CD4-positive, alpha-beta T cell (primary cell): ENCODE results near the gene BICD1. TPM values are rescaled to one million over a fixed set of nuclear protein-coding genes. Genes with fewer than 3 reads are reported as not detected.

Experiments used
- ATAC-seq: fragments of 200-7000 bp; cut with Tn5 transposase; one replicate; pipeline ENCODE4 v1.10.0; 2022; ENCODE audit warnings: mild to moderate bottlenecking; ENCODE audit not compliant: poor library complexity
- CTCF ChIA-PET: fragments of 350-600 bp; sonication (Branson Sonifier 250); formaldehyde crosslinking; loops from one replicate; lab custom pipeline; 2021; ENCODE audit warnings: antibody characterized with exemption, inconsistent platforms; lab: Charles Lee
- POLR2A ChIA-PET: fragments of 350-600 bp; sonication (Branson Sonifier 250); formaldehyde crosslinking; loops from one replicate; lab custom pipeline; 2021; ENCODE audit warnings: antibody characterized with exemption, inconsistent platforms; lab: Charles Lee
- DNase-seq, 14 experiments: peaks; one replicate each; pipeline ENCODE4 v3.0.0-alpha.2; 2013 to 2020; ENCODE audit warnings: mixed read lengths in 2 of 14
- H3K27ac ChIP-seq, 2 donors: one replicate each; pipeline versions ENCODE4 v1.5.1 to v1.7.0; 2013; ENCODE audit warnings: low read length in 2 of 2, low read depth in 1 of 2, mild to moderate bottlenecking in 1 of 2
- H3K27me3 ChIP-seq, 2 experiments: 1 replicate in 1 of 2; 2 replicates in 1 of 2; pipeline versions ENCODE4 v1.6.1 to v1.7.0; 2013; ENCODE audit warnings: low read length in 2 of 2, control low read depth in 1 of 2, mild to moderate bottlenecking in 1 of 2, moderate library complexity in 1 of 2; ENCODE audit not compliant: insufficient read depth in 2 of 2, control insufficient read depth in 1 of 2
- H3K36me3 ChIP-seq: one replicate; pipeline ENCODE4 v1.6.1; 2013; ENCODE audit warnings: low read length, control low read depth; ENCODE audit not compliant: insufficient read depth
- H3K4me1 ChIP-seq: one replicate; pipeline ENCODE4 v1.6.1; 2013; ENCODE audit warnings: low read length, control low read depth; ENCODE audit not compliant: insufficient read depth
- H3K4me3 ChIP-seq: one replicate; pipeline ENCODE4 v1.5.1; 2013; ENCODE audit warnings: mild to moderate bottlenecking, low read length, moderate library complexity
- H3K9me3 ChIP-seq, 2 experiments: 1 replicate in 1 of 2; 2 replicates in 1 of 2; pipeline versions ENCODE4 v1.6.1 to v1.7.0; 2013; ENCODE audit warnings: low read length in 2 of 2, mild to moderate bottlenecking in 2 of 2, control low read depth in 1 of 2, moderate library complexity in 1 of 2; ENCODE audit not compliant: control insufficient read depth in 1 of 2, insufficient read depth in 1 of 2
- H3K27ac Mint-ChIP-seq: one replicate; pipeline ENCODE4 v1.8.0; 2020; ENCODE audit warnings: mixed read lengths
- H3K27me3 Mint-ChIP-seq: one replicate; pipeline ENCODE4 v1.8.0; 2021; ENCODE audit warnings: mixed read lengths
- H3K36me3 Mint-ChIP-seq: one replicate; pipeline ENCODE4 v1.8.0; 2021; ENCODE audit warnings: low read depth, mixed read lengths
- H3K4me1 Mint-ChIP-seq: one replicate; pipeline ENCODE4 v1.8.0; 2021; ENCODE audit warnings: low read depth, mixed read lengths
- H3K4me3 Mint-ChIP-seq: one replicate; pipeline ENCODE4 v1.8.0; 2020; ENCODE audit warnings: mild to moderate bottlenecking, mixed read lengths
- H3K9me3 Mint-ChIP-seq: one replicate; pipeline ENCODE4 v1.8.0; 2020; ENCODE audit warnings: mixed read lengths
- intact Hi-C, 2 experiments: fragments of 100-400 bp; cut with DNase I in 1 of 2; cut with micrococcal nuclease in 1 of 2; formaldehyde crosslinking; loops; one replicate each; pipeline versions ENCODE4 v1.15.1 to v1.9.0; 2023 to 2025; cut with DNase I, micrococcal nuclease
- total RNA-seq, 174 experiments: library from RNA in 2 of 174; stranded (reverse) in 2 of 174; gene quantifications; one replicate each; pipeline ENCODE4 v1.2.3 and lab custom pipeline; 2021 to 2026
- TF ChIP-seq, protein P1 (sequence below): fragments of 200-600 bp; IDR thresholded peaks from one replicate; pipeline ENCODE4 v1.8.0; 2022; ENCODE audit warnings: antibody characterized with exemption, mild to moderate bottlenecking

BICD1 gene
- total RNA-seq, 2 experiments from 2014 or later: 13.5 to 14.3 TPM

DNA sequence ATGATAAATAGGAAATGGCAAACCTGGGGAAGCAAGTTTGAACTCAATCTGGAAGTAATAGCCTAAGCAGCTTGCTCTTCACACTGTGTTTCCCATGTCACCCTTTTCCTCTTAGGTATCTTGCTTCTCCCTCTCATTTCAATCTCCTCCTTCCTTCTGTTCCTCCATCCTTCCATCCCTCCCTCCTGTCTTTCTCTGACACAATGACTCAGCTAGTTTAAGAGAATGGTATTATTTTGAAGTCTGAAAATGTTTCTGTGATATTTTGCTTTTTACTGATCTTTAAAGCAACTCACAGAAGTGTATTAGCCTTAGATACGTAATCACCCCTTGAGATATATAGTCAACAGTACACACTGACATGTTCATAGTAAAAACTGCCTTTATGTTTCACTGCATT, 236.8 kb downstream of the BICD1 start:
- Mint-ChIP-seq H3K4me3 (no peak overlapping the region), H3K36me3 (peaks cover 22% of the 10 kb centered on the region), H3K4me1 (no peaks in the 10 kb centered on the region), H3K27me3 (no peaks in the 10 kb centered on the region), H3K9me3 (no peaks in the 10 kb centered on the region), H3K27ac (no peak overlapping the region)
- ChIA-PET POLR2A (no interaction called here), CTCF (no interaction called here)
- intact Hi-C loops: no loop called here
- Histone ChIP-seq H3K4me3 (no peak overlapping the region), H3K27me3 (no peaks in the 10 kb centered on the region), H3K4me1 (no peaks in the 10 kb centered on the region), H3K27ac (no peak overlapping the region), H3K9me3 (no peaks in the 10 kb centered on the region), H3K36me3 (peaks cover 7% of the 10 kb centered on the region)
- TF ChIP-seq, protein P1, sequence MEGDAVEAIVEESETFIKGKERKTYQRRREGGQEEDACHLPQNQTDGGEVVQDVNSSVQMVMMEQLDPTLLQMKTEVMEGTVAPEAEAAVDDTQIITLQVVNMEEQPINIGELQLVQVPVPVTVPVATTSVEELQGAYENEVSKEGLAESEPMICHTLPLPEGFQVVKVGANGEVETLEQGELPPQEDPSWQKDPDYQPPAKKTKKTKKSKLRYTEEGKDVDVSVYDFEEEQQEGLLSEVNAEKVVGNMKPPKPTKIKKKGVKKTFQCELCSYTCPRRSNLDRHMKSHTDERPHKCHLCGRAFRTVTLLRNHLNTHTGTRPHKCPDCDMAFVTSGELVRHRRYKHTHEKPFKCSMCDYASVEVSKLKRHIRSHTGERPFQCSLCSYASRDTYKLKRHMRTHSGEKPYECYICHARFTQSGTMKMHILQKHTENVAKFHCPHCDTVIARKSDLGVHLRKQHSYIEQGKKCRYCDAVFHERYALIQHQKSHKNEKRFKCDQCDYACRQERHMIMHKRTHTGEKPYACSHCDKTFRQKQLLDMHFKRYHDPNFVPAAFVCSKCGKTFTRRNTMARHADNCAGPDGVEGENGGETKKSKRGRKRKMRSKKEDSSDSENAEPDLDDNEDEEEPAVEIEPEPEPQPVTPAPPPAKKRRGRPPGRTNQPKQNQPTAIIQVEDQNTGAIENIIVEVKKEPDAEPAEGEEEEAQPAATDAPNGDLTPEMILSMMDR: no peak
- no peak for ATAC-seq
- no peak for DNase-seq

DNA sequence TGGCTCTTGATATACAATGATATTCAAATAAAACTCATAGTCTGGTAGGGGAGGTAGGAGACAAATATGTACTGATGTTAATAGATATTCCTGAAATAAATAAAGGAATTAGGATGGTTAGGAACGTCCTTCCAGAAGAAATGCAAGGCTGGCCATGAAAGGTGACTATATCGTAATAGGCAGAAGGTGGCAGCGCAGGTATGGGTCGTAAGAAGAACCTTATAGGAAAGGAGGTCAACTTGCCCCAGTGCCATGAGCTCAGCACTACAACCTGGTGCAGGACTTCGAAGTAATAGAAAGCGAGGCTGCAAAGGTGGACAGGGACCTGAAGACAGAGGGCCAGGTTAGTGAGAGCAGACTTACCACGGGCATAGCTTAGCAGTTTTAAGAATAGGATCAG, 237.4 kb downstream of the BICD1 start:
- Mint-ChIP-seq H3K27me3 (no peaks in the 10 kb centered on the region), H3K36me3 (peaks cover 17% of the 10 kb centered on the region), H3K9me3 (no peaks in the 10 kb centered on the region), H3K4me1 (no peaks in the 10 kb centered on the region), H3K27ac (no peak overlapping the region), H3K4me3 (no peak overlapping the region)
- TF ChIP-seq, protein P1: no peak
- intact Hi-C loops: no loop called here
- no peaks in the 10 kb centered on the region for H3K4me1 ChIP-seq
- CTCF ChIA-PET: no interaction called here
- DNase-seq: no peak
- POLR2A ChIA-PET: no interaction called here
- no peaks in the 10 kb centered on the region for H3K27me3 ChIP-seq
- no peak overlapping the region for H3K4me3 ChIP-seq
- ATAC-seq: no peak
- H3K27ac ChIP-seq: no peak overlapping the region
- H3K36me3 ChIP-seq: peaks cover 2% of the 10 kb centered on the region
- H3K9me3 ChIP-seq: no peaks in the 10 kb centered on the region

DNA sequence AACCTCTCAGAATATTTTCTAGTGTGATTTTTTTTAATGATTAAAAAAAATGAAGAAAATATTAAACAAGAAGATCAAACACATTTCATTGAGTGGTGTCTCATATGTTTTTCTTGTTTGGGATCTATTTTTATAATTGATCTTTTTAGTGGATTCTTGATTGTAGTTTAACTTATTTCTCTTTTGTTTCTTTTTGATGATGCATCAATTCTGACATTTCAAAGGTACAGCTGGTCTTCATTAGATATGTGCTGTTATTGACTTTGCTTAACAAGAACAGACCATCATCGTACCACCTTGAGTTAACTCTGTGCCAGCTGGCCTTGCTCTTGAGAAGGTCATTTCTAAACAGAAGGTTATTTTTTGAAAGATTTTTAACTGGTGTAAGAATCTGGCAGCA, 246.9 kb downstream of the BICD1 start:
- H3K4me3 ChIP-seq: no peak overlapping the region
- H3K36me3 ChIP-seq: no peaks in the 10 kb centered on the region
- H3K4me1 ChIP-seq: no peaks in the 10 kb centered on the region
- ChIA-PET POLR2A (no interaction called here), CTCF (no interaction called here)
- Mint-ChIP-seq H3K36me3 (no peaks in the 10 kb centered on the region), H3K27me3 (no peaks in the 10 kb centered on the region), H3K4me3 (no peak overlapping the region), H3K27ac (no peak overlapping the region), H3K4me1 (no peaks in the 10 kb centered on the region), H3K9me3 (no peaks in the 10 kb centered on the region)
- H3K27ac ChIP-seq: no peak overlapping the region
- no peaks in the 10 kb centered on the region for H3K27me3 ChIP-seq
- TF ChIP-seq, protein P1: no peak
- no peak for DNase-seq
- intact Hi-C loops: no loop called here
- ATAC-seq: no peak
- H3K9me3 ChIP-seq: no peaks in the 10 kb centered on the region
